Stomach (tissue), 4 donors: Measurements from ENCODE around the gene EIPR1.

Source experiments
- EP300 ChIP-seq: sonication (generic); formaldehyde crosslinking; IDR thresholded peaks from one replicate; pipeline ENCODE4 v1.6.1; 2017; ENCODE audit warnings: antibody characterized with exemption
- POLR2A ChIP-seq, 4 donors: fragments of 450-650 bp; IDR thresholded peaks; one replicate each; pipeline ENCODE4 v1.6.1; 2016; ENCODE audit warnings: antibody characterized with exemption in 4 of 4, control low read depth in 2 of 4, mild to moderate bottlenecking in 1 of 4, moderate library complexity in 1 of 4
- POLR2AphosphoS5 ChIP-seq, 3 donors: sonication (generic); formaldehyde crosslinking; IDR thresholded peaks; one replicate each; pipeline ENCODE4 v1.6.1; 2016; ENCODE audit warnings: antibody characterized with exemption in 3 of 3
- TF ChIP-seq, protein P1 (sequence below), 7 experiments: fragments of 450-650 bp in 4 of 7; fragments of 200-600 bp in 3 of 7; sonication (generic) in 3 of 7; IDR thresholded peaks; one replicate each; pipeline ENCODE4 v1.5.1; 2016 to 2019; ENCODE audit warnings: antibody characterized with exemption in 7 of 7, control low read depth in 2 of 7, mild to moderate bottlenecking in 1 of 7

DNA sequence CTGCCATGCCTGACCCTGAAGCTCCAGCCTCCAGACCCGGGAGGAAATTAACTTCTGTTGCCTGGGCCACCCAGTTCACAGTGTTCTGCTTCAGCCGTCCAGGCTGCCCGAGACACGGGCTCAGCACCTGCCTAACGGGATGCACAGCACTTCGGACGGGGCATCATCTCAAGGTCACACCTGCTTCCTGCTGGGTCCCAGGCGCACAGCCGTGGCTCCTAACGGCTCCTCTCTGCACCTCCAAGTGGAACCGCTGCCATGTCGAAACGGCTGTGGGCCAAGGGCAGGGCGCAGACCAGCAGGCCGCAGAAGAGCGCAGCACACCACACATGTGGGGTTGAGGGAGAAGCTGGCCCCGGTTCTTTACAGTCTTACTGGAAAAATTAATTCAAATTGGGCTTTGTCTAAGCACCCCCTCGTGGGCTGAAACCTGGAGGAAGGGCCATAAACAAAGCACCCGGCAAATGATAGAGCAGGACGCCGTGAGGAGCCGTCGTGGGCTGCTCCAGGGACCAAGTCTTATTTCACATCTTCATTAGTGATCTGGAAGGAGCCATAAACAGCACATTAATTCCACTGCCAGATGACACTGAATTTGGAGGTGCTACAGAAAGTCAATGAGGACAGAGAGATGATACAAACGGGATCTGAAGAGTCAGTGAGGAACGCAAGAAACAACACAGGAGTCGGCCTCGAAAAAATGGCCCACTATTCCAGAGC, 59.6 kb downstream of the EIPR1 start:
- TF ChIP-seq POLR2AphosphoS5 (IDR thresholded peaks at IDR 0.05), result no peak
- TF ChIP-seq POLR2A (IDR thresholded peaks at IDR 0.05), result no peak
- TF ChIP-seq, protein P1, sequence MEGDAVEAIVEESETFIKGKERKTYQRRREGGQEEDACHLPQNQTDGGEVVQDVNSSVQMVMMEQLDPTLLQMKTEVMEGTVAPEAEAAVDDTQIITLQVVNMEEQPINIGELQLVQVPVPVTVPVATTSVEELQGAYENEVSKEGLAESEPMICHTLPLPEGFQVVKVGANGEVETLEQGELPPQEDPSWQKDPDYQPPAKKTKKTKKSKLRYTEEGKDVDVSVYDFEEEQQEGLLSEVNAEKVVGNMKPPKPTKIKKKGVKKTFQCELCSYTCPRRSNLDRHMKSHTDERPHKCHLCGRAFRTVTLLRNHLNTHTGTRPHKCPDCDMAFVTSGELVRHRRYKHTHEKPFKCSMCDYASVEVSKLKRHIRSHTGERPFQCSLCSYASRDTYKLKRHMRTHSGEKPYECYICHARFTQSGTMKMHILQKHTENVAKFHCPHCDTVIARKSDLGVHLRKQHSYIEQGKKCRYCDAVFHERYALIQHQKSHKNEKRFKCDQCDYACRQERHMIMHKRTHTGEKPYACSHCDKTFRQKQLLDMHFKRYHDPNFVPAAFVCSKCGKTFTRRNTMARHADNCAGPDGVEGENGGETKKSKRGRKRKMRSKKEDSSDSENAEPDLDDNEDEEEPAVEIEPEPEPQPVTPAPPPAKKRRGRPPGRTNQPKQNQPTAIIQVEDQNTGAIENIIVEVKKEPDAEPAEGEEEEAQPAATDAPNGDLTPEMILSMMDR (IDR thresholded peaks at IDR 0.05), result no peak
- no peak for TF ChIP-seq EP300
